Liver (tissue), 9 donors: ENCODE measurements around the gene GRIP1. TPM values are rescaled to one million over a fixed set of nuclear protein-coding genes. Genes with fewer than 3 reads are reported as not detected.

Experiments
- DNase-seq: peaks from one replicate; pipeline ENCODE4 v3.0.0-alpha.2; 2017; ENCODE audit warnings: low spot score
- H3K27ac ChIP-seq, 2 donors: one replicate each; pipeline ENCODE4 v1.7.0; 2013; ENCODE audit warnings: inconsistent platforms in 2 of 2, low read length in 2 of 2, control low read depth in 1 of 2, low read depth in 1 of 2, mild to moderate bottlenecking in 1 of 2
- H3K27me3 ChIP-seq, 4 donors: one replicate each; pipeline versions ENCODE4 v1.6.1 to v1.7.0; 2013; ENCODE audit warnings: low read length in 3 of 4, inconsistent platforms in 1 of 4, mild to moderate bottlenecking in 1 of 4, moderate library complexity in 1 of 4; ENCODE audit not compliant: control insufficient read depth in 4 of 4, insufficient read depth in 4 of 4
- H3K36me3 ChIP-seq, 4 donors: one replicate each; pipeline versions ENCODE4 v1.6.1 to v1.7.0; 2013; ENCODE audit warnings: low read length in 3 of 4, mild to moderate bottlenecking in 3 of 4, low read depth in 1 of 4, moderate library complexity in 1 of 4; ENCODE audit not compliant: control insufficient read depth in 4 of 4, insufficient read depth in 3 of 4
- H3K4me1 ChIP-seq, 4 donors: one replicate each; pipeline versions ENCODE4 v1.6.1 to v1.7.0; 2013; ENCODE audit warnings: low read length in 3 of 4, mild to moderate bottlenecking in 3 of 4, moderate library complexity in 1 of 4; ENCODE audit not compliant: control insufficient read depth in 4 of 4, insufficient read depth in 4 of 4
- H3K4me3 ChIP-seq, 3 donors: one replicate each; pipeline versions ENCODE4 v1.6.1 to v1.7.0; 2013; ENCODE audit warnings: low read length in 3 of 3, control low read depth in 1 of 3, low read depth in 1 of 3, mild to moderate bottlenecking in 1 of 3
- H3K9ac ChIP-seq, 2 donors: one replicate each; pipeline ENCODE4 v1.7.0; 2013; ENCODE audit warnings: low read length in 2 of 2, mild to moderate bottlenecking in 2 of 2, moderate library complexity in 2 of 2, control low read depth in 1 of 2, low read depth in 1 of 2
- H3K9me3 ChIP-seq, 4 donors: one replicate each; pipeline versions ENCODE4 v1.6.1 to v1.7.0; 2013; ENCODE audit warnings: low read length in 3 of 4; ENCODE audit not compliant: control insufficient read depth in 4 of 4
- EGR1 ChIP-seq, 2 donors: IDR thresholded peaks; 2 replicates each; pipeline ENCODE4 v1.6.1; 2016 to 2018; ENCODE audit warnings: antibody characterized with exemption in 2 of 2, low read depth in 2 of 2
- FOXA1 ChIP-seq: IDR thresholded peaks from 2 replicates; pipeline ENCODE4 v1.6.1; 2016; ENCODE audit warnings: antibody characterized with exemption
- FOXA2 ChIP-seq: IDR thresholded peaks from 2 replicates; pipeline ENCODE4 v1.6.1; 2016; ENCODE audit warnings: antibody characterized with exemption
- HNF4A ChIP-seq, 2 donors: conservative IDR thresholded peaks; 2 replicates each; pipeline ENCODE4 v1.6.1; 2016; ENCODE audit warnings: antibody characterized with exemption in 2 of 2, mild to moderate bottlenecking in 2 of 2
- HNF4G ChIP-seq: IDR thresholded peaks from 2 replicates; pipeline ENCODE4 v1.6.1; 2016; ENCODE audit warnings: antibody characterized with exemption
- JUND ChIP-seq, 2 donors: IDR thresholded peaks; 2 replicates each; pipeline ENCODE4 v1.6.1; 2016; ENCODE audit warnings: antibody characterized with exemption in 2 of 2
- NR2F2 ChIP-seq: IDR thresholded peaks from 2 replicates; pipeline ENCODE4 v1.6.1; 2016; ENCODE audit warnings: antibody characterized with exemption
- RAD21 ChIP-seq, 2 donors: IDR thresholded peaks; 2 replicates each; pipeline ENCODE4 v1.6.1; 2016; ENCODE audit warnings: antibody characterized with exemption in 2 of 2, mild to moderate bottlenecking in 2 of 2
- REST ChIP-seq: IDR thresholded peaks from 2 replicates; pipeline ENCODE4 v1.6.1; 2016; ENCODE audit warnings: antibody characterized with exemption, mild to moderate bottlenecking
- RXRA ChIP-seq, 2 donors: IDR thresholded peaks; 2 replicates each; pipeline ENCODE4 v1.6.1; 2017 to 2018; ENCODE audit warnings: antibody characterized with exemption in 2 of 2, mild to moderate bottlenecking in 1 of 2
- TAF1 ChIP-seq: conservative IDR thresholded peaks from 2 replicates; pipeline ENCODE4 v1.6.1; 2016; ENCODE audit warnings: antibody characterized with exemption, mild to moderate bottlenecking
- ZBTB33 ChIP-seq: IDR thresholded peaks from 2 replicates; pipeline ENCODE4 v1.6.1; 2016; ENCODE audit warnings: antibody characterized with exemption
- WGBS: extraction: QIAGEN DNeasy Blood & Tissue Kit; methylation state at CpG from one replicate; pipeline ENCODE4 v1.1.7; 2013; 5-methylcytosine and 5-hydroxymethylcytosine counted together
- polyA plus RNA-seq, 2 donors: library from polyadenylated mRNA; stranded (reverse) in 1 of 2; unstranded in 1 of 2; fragments of 200-250 nt in 1 of 2; fragments of >200 nt in 1 of 2; fragmentation: Nextera tagmentation in 1 of 2; extraction: Ambion mirVana in 1 of 2; gene quantifications; one replicate each; pipeline versions ENCODE4 v1.2.1 to v1.2.3, GENCODE V29; 2013 to 2015
- total RNA-seq, 2 donors: library from RNA; depleted of rRNA; stranded (reverse); fragments of >200 nt; gene quantifications; one replicate each; pipeline ENCODE4 v1.2.3, GENCODE V29; 2014
- donor health status: healthy.
- donor health status: healthy.
- donor health status: healthy.
- donor health status: healthy.
- donor health status: healthy.

Gene GRIP1
- total and polyA plus RNA-seq, 4 donors, result 0.05 to 1.5 (median 0.24) TPM

GRCh38 chr12:66405395-66405794 is 273.5 kb downstream of the GRIP1 start (continued):
- TF ChIP-seq ZBTB33 (no peak), FOXA2 (no peak), HNF4A (conservative IDR thresholded peaks at IDR 0.05) (no peak)

GRCh38 chr12:66403746-66404145 is 275.1 kb downstream of the GRIP1 start:
- no peaks in the 10 kb centered on the region for H3K9me3 ChIP-seq
- H3K9ac ChIP-seq, result no peak overlapping the region
- H3K27ac ChIP-seq, result no peak overlapping the region
- TF ChIP-seq FOXA1 (no peak), REST (no peak), TAF1 (no peak)
- no peak overlapping the region for H3K4me3 ChIP-seq
- no peaks in the 10 kb centered on the region for H3K36me3 ChIP-seq
- H3K27me3 ChIP-seq, result no peaks in the 10 kb centered on the region
- DNase-seq, result no peak
- H3K4me1 ChIP-seq, result no peaks in the 10 kb centered on the region

GRCh38 chr12:66399911-66400306 is 279.0 kb downstream of the GRIP1 start:
- Histone ChIP-seq H3K4me3 (no peak overlapping the region), H3K27me3 (no peaks in the 10 kb centered on the region), H3K9me3 (no peaks in the 10 kb centered on the region), H3K4me1 (no peaks in the 10 kb centered on the region), H3K27ac (no peak overlapping the region), H3K36me3 (no peaks in the 10 kb centered on the region), H3K9ac (no peak overlapping the region)
- DNase-seq, result no peak
- no peak for TF ChIP-seq NR2F2
- no peak for TF ChIP-seq EGR1 (IDR thresholded peaks at IDR 0.05; ENCODE audit: low read depth in 2 of 2)
- no peak for TF ChIP-seq JUND (IDR thresholded peaks at IDR 0.05)
- TF ChIP-seq HNF4G, result no peak
- TF ChIP-seq RAD21 (IDR thresholded peaks at IDR 0.05), result no peak
- TF ChIP-seq HNF4A (conservative IDR thresholded peaks at IDR 0.05), result no peak
- no peak for TF ChIP-seq TAF1
- no peak for TF ChIP-seq RXRA (IDR thresholded peaks at IDR 0.05)
- 86% methylated on average over 3 of the region's 3 CpGs for WGBS
